ENCODE measurements around the gene DGKG. TPM values are rescaled to one million over a fixed set of nuclear protein-coding genes. Genes with fewer than 3 reads are reported as not detected.

The DGKG gene
- total and polyA plus RNA-seq, 7 donors = 3.6 to 12.1 (median 8.0) TPM

DNA sequence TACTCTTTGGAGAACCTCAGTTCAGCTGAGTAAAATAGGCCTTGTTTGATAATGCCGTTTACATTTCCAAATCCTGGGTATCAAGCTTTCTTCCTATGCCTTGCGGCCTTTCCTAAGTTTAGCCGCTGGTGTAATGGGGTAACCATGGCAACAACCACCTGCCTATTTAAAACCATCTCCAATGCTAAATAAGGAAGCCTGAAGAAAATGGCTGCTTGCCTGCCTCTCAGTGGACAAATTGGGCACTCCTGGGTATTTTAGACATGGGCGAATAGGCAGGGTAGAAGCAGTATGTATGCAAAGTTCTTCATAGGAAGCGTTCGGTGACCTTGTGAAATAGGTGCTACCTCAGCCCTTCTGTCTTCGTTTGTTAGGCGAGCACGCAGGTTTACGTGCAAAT is 122.7 kb downstream of the DGKG start:
- WGBS, 3 donors = 61 to 75% (median 63%) methylated on average over 10 of the region's 10 CpGs
- H3K36me3 ChIP-seq (ENCODE audit: insufficient read depth in 1 of 2, low read depth in 1 of 2) = no peaks in the 10 kb centered on the region
- no peaks in the 10 kb centered on the region for H3K27me3 ChIP-seq (ENCODE audit: insufficient read depth in 3 of 3, low read length in 2 of 3)
- H3K27ac ChIP-seq = peak overlapping the region; percentile 88
- TF ChIP-seq, protein P1, sequence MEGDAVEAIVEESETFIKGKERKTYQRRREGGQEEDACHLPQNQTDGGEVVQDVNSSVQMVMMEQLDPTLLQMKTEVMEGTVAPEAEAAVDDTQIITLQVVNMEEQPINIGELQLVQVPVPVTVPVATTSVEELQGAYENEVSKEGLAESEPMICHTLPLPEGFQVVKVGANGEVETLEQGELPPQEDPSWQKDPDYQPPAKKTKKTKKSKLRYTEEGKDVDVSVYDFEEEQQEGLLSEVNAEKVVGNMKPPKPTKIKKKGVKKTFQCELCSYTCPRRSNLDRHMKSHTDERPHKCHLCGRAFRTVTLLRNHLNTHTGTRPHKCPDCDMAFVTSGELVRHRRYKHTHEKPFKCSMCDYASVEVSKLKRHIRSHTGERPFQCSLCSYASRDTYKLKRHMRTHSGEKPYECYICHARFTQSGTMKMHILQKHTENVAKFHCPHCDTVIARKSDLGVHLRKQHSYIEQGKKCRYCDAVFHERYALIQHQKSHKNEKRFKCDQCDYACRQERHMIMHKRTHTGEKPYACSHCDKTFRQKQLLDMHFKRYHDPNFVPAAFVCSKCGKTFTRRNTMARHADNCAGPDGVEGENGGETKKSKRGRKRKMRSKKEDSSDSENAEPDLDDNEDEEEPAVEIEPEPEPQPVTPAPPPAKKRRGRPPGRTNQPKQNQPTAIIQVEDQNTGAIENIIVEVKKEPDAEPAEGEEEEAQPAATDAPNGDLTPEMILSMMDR (IDR thresholded peaks at IDR 0.05) = peak; percentile 34
- DNase-seq (no peak), ATAC-seq (peak; percentile 29 to 61 (median 55))
- intact Hi-C loops (cut with DNase I) = loop anchor here (2.0 to 5.0 kb wide), 3 partner anchors 17 to 142 kb away; partner anchors contain the start of gene ETV5 (in 1 of the 2)
- H3K9me3 ChIP-seq = no peaks in the 10 kb centered on the region
- peaks cover 69% of the 10 kb centered on the region for H3K4me1 ChIP-seq
- peak overlapping the region; percentile 3 for H3K4me3 ChIP-seq

DNA sequence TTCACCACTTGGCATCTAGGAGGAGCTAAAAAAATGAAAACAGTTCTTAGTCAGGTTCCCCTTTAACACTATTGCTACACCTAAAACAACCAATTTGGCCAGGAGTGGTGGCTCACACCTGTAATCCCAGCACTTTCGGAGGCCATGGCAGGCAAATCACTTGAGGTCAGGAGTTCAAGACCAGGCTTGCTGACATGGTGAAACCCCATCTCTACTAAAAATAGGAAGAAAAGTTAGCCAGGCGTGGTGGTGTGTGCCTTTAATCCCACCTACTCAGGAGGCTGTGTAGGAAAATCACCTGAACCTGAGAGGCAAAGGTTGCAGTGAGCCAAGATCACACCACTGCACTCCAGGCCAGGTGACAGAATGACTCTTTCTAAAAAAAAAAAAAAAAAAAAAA is 124.1 kb downstream of the DGKG start:
- WGBS, 3 donors = 41 to 61% (median 45%) methylated on average over 2 of the region's 2 CpGs
- DNase-seq (no peak), ATAC-seq (no peak)
- no peak overlapping the region for H3K4me3 ChIP-seq
- peak overlapping the region; percentile 88 for H3K27ac ChIP-seq
- TF ChIP-seq, protein P1 (IDR thresholded peaks at IDR 0.05) = no peak
- H3K4me1 ChIP-seq = peaks cover 71% of the 10 kb centered on the region
- H3K9me3 ChIP-seq = no peaks in the 10 kb centered on the region
- H3K36me3 ChIP-seq (ENCODE audit: insufficient read depth in 1 of 2, low read depth in 1 of 2) = no peaks in the 10 kb centered on the region
- no peaks in the 10 kb centered on the region for H3K27me3 ChIP-seq (ENCODE audit: insufficient read depth in 3 of 3, low read length in 2 of 3)
- intact Hi-C loops (cut with DNase I) = loop anchor here (2.0 to 5.0 kb wide), 3 partner anchors 15 to 141 kb away; partner anchors contain the start of gene ETV5 (in 1 of the 2)

DNA sequence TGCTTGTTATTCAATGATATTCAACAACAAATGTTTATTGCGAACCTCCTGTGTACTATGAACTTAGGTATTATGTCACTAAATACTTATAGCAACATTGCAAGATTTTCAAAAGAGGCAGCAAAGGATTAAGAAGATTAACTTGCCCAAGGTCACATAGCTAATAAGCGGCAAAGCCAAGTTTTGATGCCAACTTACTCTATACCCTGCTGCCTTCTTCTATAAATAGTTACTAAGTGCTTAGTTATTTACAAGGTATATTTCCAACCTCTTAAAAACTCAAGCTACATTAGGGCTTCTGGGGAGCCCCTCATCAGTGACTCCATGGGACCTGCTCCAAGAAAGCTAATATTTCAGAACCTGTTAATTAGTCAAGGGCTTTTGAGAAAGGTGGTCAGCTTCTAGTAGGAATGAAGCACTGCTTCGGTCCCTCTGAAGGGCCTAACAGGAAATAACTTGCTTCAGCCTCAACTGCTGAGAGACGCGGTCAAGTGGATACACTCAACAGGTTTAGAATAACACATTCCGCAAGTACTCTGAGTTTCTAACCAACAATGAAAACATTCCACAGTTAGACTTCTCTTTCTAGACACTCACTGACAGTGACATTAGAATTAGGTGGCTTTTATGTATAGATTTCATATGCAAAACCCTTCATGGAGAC is 125.5 kb downstream of the DGKG start:
- Histone ChIP-seq H3K27ac (peak overlapping the region; percentile 88), H3K4me3 (no peak overlapping the region), H3K4me1 (peaks cover 59% of the 10 kb centered on the region), H3K27me3 (ENCODE audit: insufficient read depth in 3 of 3, low read length in 2 of 3) (no peaks in the 10 kb centered on the region), H3K9me3 (no peaks in the 10 kb centered on the region), H3K36me3 (ENCODE audit: insufficient read depth in 1 of 2, low read depth in 1 of 2) (no peaks in the 10 kb centered on the region)
- ATAC-seq = peak; percentile 66 to 80 (median 74)
- 30 to 49% (median 32%) methylated on average over 6 of the region's 6 CpGs for WGBS, 3 donors
- TF ChIP-seq, protein P1 (IDR thresholded peaks at IDR 0.05) = no peak
- intact Hi-C loops (cut with DNase I) = loop anchor here (5.0 kb wide), 2 partner anchors 129 to 139 kb away; partner anchors contain the start of gene ETV5 (in 1 of the 2)
- DNase-seq = no peak

DNA sequence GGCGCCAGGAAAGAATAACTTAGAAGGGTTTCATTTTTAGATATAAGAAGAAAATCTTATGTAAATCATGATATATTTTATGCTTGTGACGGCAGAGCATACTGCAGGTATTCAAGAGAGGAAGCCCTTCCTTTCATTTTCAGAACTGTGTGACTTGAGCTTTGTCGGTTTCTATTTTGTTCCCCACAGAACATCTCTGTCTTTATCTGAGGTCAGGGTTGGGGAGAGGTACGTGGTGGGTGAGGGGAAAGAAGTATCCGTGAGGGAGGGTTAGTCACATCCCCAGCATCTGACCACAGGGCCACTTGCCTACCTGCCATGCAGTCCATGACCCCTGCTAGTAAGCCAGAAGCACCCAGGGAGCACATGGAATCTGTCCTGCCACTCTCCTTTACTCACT is 126.5 kb downstream of the DGKG start:
- Histone ChIP-seq H3K36me3 (ENCODE audit: insufficient read depth in 1 of 2, low read depth in 1 of 2) (no peaks in the 10 kb centered on the region), H3K27me3 (ENCODE audit: insufficient read depth in 3 of 3, low read length in 2 of 3) (no peaks in the 10 kb centered on the region), H3K4me1 (peaks cover 54% of the 10 kb centered on the region), H3K27ac (peak overlapping the region; percentile 88), H3K9me3 (no peaks in the 10 kb centered on the region), H3K4me3 (no peak overlapping the region)
- TF ChIP-seq, protein P1 (IDR thresholded peaks at IDR 0.05) = no peak
- intact Hi-C loops (cut with DNase I) = loop anchor here (5.0 kb wide), 2 partner anchors 128 to 138 kb away; partner anchors contain the start of gene ETV5 (in 1 of the 2)
- DNase-seq (no peak), ATAC-seq (no peak)
- 76 to 83% (median 79%) methylated on average over 5 of the region's 5 CpGs for WGBS, 3 donors

Measured in psoas muscle (tissue), 8 donors.